ENCODE data around the gene RIMS4. TPM values are rescaled to one million over a fixed set of nuclear protein-coding genes. Genes with fewer than 3 reads are reported as not detected.

Gene RIMS4
- polyA plus RNA-seq, 2 donors, result 0.04 to 0.05 TPM

DNA sequence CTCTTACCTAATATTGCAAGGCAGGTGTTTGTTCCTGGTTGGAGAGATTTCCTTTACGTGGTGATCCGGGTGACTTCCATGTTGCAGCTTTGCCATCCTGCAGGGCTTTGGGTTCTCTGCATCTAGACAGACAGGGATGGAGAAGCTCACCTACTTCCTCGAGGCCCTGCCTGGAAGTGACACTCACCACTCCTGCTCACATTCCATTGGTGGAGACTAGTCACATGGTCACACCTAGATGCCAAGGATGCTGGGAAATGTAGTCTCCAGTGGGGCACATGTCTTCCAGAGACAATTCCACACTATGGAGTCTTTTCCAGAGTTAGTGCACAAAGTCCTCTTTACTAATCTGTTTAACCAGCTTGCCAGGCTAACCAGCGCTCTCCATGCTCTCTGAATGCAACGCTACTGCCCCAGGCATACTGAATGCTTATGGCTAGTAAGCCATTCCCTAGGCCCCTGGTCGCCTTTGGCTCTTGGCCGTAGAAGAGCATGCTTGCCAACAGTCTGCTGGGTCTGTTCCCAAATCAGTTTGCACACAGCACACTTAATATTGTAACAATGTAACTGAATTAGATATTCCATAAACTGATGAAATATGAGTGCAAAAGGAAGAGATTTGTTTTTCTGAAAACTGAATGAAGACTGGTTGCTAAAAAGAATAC lies 71.4 kb downstream of the RIMS4 start:
- Histone ChIP-seq H3K4me1 (ENCODE audit: control insufficient read depth in 2 of 2, insufficient read depth in 2 of 2, low read length in 1 of 2) (no peaks in the 10 kb centered on the region), H3K27me3 (ENCODE audit: control insufficient read depth in 1 of 2, insufficient read depth in 2 of 2, low read length in 2 of 2) (no peaks in the 10 kb centered on the region), H3K4me3 (ENCODE audit: low read depth in 1 of 2, low read length in 2 of 2) (no peak overlapping the region), H3K9me3 (ENCODE audit: control insufficient read depth in 2 of 2, insufficient read depth in 1 of 2, low read depth in 1 of 2, low read length in 1 of 2) (no peaks in the 10 kb centered on the region), H3K36me3 (ENCODE audit: control insufficient read depth in 2 of 2, insufficient read depth in 2 of 2, low read length in 1 of 2) (no peaks in the 10 kb centered on the region), H3K27ac (ENCODE audit: low read depth in 2 of 2, low read length in 1 of 2) (no peak overlapping the region)
- WGBS, 2 donors, result 64% methylated on average over 7 of the region's 7 CpGs

DNA sequence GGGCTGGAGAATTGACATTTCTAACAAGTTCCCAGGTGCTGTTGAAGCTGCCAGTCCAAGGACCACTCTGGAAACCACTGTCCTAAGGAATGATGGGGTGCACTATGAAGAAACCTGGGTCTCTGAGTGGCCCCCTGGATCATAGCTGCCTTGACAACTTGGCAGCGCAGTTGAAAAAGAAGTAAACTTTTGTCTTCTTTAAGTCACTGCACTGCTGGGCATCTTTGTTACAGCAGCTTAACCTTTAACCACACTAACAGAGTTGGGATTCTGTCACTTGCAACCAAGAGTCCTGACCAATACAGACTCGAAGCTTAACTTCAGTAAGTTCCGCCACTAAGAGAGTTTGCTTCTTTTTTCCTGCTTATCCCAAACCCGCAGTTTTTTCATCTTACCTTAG lies 73.2 kb downstream of the RIMS4 start:
- no peaks in the 10 kb centered on the region for H3K9me3 ChIP-seq (ENCODE audit: control insufficient read depth in 2 of 2, insufficient read depth in 1 of 2, low read depth in 1 of 2, low read length in 1 of 2)
- H3K4me3 ChIP-seq (ENCODE audit: low read depth in 1 of 2, low read length in 2 of 2), result no peak overlapping the region
- H3K27ac ChIP-seq (ENCODE audit: low read depth in 2 of 2, low read length in 1 of 2), result no peak overlapping the region
- WGBS, 2 donors, result 98% methylated on average over 4 of the region's 4 CpGs
- H3K27me3 ChIP-seq (ENCODE audit: control insufficient read depth in 1 of 2, insufficient read depth in 2 of 2, low read length in 2 of 2), result no peaks in the 10 kb centered on the region
- H3K36me3 ChIP-seq (ENCODE audit: control insufficient read depth in 2 of 2, insufficient read depth in 2 of 2, low read length in 1 of 2), result no peaks in the 10 kb centered on the region
- no peaks in the 10 kb centered on the region for H3K4me1 ChIP-seq (ENCODE audit: control insufficient read depth in 2 of 2, insufficient read depth in 2 of 2, low read length in 1 of 2)

DNA sequence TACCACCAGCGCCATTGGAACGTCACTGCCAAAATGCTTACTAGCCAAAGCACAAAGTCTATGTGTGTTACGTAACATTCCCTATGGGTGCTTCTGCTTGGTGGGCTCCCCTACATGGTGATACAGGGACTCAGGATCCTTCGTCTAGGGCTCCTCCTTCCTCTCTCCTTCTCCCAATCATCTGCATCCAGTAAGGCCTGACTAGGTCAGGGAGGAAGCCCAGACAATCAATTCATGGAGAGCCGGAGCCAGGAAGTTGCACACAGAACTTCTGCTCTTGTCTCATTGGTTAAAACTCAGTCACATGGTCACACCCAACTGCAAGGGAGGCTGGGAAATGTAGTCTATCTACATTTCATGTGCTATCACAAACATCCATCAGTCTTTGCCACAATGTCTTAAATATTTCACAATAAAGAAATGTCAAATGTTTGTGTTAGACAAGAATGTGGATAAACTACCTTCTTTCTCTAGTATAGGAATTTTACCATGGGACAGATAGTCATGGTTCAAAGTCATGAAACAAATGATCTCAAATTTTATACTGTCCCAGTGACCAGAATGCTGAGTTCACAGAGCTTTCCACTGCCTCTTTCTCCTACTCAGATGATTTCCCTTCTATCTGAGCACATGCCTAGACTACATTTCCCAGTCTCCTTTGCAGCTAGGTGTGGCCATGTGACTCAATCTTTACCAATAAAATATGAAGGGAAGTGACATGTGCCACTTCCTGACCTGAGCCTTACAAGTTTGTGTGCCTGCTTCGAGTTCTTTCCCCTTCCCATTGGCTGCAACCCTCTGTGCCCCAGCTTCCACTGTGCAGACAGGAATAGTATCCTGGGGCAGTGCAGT lies 74.0 kb downstream of the RIMS4 start:
- Histone ChIP-seq H3K27me3 (ENCODE audit: control insufficient read depth in 1 of 2, insufficient read depth in 2 of 2, low read length in 2 of 2) (no peaks in the 10 kb centered on the region), H3K4me1 (ENCODE audit: control insufficient read depth in 2 of 2, insufficient read depth in 2 of 2, low read length in 1 of 2) (no peaks in the 10 kb centered on the region), H3K27ac (ENCODE audit: low read depth in 2 of 2, low read length in 1 of 2) (no peak overlapping the region), H3K4me3 (ENCODE audit: low read depth in 1 of 2, low read length in 2 of 2) (no peak overlapping the region), H3K36me3 (ENCODE audit: control insufficient read depth in 2 of 2, insufficient read depth in 2 of 2, low read length in 1 of 2) (no peaks in the 10 kb centered on the region), H3K9me3 (ENCODE audit: control insufficient read depth in 2 of 2, insufficient read depth in 1 of 2, low read depth in 1 of 2, low read length in 1 of 2) (no peaks in the 10 kb centered on the region)
- WGBS, 2 donors, result 49 to 55% methylated on average over 6 of the region's 6 CpGs

DNA sequence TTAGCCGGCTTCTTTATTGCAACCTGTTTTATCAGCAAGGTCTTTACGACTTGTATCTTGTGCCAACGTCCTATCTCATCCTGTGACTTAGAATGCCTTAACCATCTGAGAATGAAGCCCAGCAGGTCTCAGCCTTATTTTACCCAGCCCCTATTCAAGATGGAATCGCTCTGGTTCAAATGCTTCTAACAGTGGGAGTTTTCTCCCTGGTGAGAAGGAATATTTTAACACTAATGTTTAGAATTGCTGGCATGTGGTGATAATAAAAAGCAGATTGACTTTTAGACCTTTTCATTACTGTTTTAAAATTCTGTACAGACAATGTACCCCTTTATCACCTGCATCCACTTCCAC lies 74.6 kb downstream of the RIMS4 start:
- Histone ChIP-seq H3K4me1 (ENCODE audit: control insufficient read depth in 2 of 2, insufficient read depth in 2 of 2, low read length in 1 of 2) (no peaks in the 10 kb centered on the region), H3K36me3 (ENCODE audit: control insufficient read depth in 2 of 2, insufficient read depth in 2 of 2, low read length in 1 of 2) (no peaks in the 10 kb centered on the region), H3K27ac (ENCODE audit: low read depth in 2 of 2, low read length in 1 of 2) (no peak overlapping the region), H3K27me3 (ENCODE audit: control insufficient read depth in 1 of 2, insufficient read depth in 2 of 2, low read length in 2 of 2) (no peaks in the 10 kb centered on the region), H3K4me3 (ENCODE audit: low read depth in 1 of 2, low read length in 2 of 2) (no peak overlapping the region), H3K9me3 (ENCODE audit: control insufficient read depth in 2 of 2, insufficient read depth in 1 of 2, low read depth in 1 of 2, low read length in 1 of 2) (no peaks in the 10 kb centered on the region)
- 84 to 93% methylated on average over 4 of the region's 4 CpGs for WGBS, 2 donors

DNA sequence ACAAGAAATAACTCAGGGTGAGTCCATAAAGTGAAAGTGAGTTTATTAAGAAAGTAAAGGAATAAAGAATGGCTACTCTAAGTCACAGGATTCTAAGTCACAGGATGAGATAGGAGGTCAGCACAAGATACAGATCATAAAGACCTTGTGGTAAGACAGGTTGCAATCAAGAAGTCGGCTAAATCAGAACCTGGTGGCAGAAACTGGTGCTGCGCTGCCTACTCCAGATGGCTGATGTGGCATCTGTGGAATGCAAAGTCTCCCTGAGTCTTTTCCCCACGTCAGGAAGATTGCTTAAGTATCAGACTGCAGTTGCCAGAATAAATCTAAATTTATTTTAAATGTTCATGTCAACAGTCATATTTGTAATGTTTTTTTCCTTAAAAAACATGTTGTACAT lies 75.4 kb downstream of the RIMS4 start:
- H3K4me1 ChIP-seq (ENCODE audit: control insufficient read depth in 2 of 2, insufficient read depth in 2 of 2, low read length in 1 of 2), result no peaks in the 10 kb centered on the region
- H3K27ac ChIP-seq (ENCODE audit: low read depth in 2 of 2, low read length in 1 of 2), result no peak overlapping the region
- 61 to 76% methylated on average over 3 of the region's 3 CpGs for WGBS, 2 donors
- no peak overlapping the region for H3K4me3 ChIP-seq (ENCODE audit: low read depth in 1 of 2, low read length in 2 of 2)
- no peaks in the 10 kb centered on the region for H3K27me3 ChIP-seq (ENCODE audit: control insufficient read depth in 1 of 2, insufficient read depth in 2 of 2, low read length in 2 of 2)
- H3K36me3 ChIP-seq (ENCODE audit: control insufficient read depth in 2 of 2, insufficient read depth in 2 of 2, low read length in 1 of 2), result no peaks in the 10 kb centered on the region
- no peaks in the 10 kb centered on the region for H3K9me3 ChIP-seq (ENCODE audit: control insufficient read depth in 2 of 2, insufficient read depth in 1 of 2, low read depth in 1 of 2, low read length in 1 of 2)

DNA sequence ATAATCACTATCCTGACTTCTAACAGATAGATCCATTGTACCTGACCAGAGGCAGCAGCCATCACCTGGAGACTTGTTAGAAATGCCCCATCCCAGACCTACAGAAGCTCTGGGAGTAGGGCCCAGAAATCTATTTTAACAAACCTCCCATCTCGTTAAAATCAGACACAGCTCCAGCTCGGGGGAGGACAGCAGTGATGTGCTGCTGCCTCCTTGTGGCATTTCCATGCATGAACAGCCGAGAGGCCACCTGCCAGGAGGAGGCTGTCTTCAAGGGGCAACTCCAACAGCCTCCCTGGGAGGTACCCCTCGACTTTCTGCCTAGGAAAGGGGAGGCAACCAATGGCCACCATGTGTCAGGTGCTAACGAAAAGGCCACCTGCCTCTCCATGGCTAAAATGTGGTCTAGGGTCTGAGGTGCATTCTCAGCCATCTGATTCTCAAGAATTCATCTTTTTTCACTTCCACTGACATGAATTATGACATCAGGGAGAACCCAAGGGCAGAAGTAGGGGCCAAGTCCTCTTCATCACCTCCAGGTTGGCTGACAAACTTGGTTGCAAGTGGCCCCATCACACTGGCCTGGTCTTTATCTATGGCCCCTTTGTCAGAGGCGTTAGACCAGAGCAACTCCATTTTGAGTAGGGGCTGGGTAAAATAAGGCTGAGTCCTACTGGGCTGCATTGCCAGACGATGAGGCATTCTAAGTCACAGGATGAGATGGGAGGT lies 76.8 kb downstream of the RIMS4 start:
- WGBS, 2 donors, result 25 to 27% methylated on average over 7 of the region's 7 CpGs
- Histone ChIP-seq H3K27me3 (ENCODE audit: control insufficient read depth in 1 of 2, insufficient read depth in 2 of 2, low read length in 2 of 2) (no peaks in the 10 kb centered on the region), H3K27ac (ENCODE audit: low read depth in 2 of 2, low read length in 1 of 2) (no peak overlapping the region), H3K4me3 (ENCODE audit: low read depth in 1 of 2, low read length in 2 of 2) (no peak overlapping the region), H3K9me3 (ENCODE audit: control insufficient read depth in 2 of 2, insufficient read depth in 1 of 2, low read depth in 1 of 2, low read length in 1 of 2) (no peaks in the 10 kb centered on the region), H3K4me1 (ENCODE audit: control insufficient read depth in 2 of 2, insufficient read depth in 2 of 2, low read length in 1 of 2) (peaks cover 2 to 3% of the 10 kb centered on the region in 2 donors), H3K36me3 (ENCODE audit: control insufficient read depth in 2 of 2, insufficient read depth in 2 of 2, low read length in 1 of 2) (no peaks in the 10 kb centered on the region)

DNA sequence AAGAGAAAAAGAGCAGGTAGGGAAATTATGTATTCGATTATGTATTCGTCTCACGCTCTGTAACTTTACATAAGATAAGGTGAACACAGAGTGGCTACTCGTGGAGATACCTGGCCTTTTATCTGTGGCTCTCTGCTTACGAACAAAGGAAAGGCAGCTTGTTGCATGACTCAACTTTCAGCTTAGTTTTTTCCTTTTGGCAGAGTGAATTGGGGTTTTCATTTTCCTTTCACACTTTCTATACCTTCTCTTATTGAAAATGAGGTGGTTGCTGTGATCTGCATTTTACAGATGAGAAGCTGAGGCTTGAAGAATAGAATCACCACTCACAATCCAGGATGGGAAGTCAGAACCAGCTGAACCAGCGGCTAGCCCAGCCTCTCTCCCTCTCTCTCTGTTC lies 78.0 kb downstream of the RIMS4 start:
- WGBS, 2 donors, result 41 to 67% methylated on average over 6 of the region's 6 CpGs
- H3K27ac ChIP-seq (ENCODE audit: low read depth in 2 of 2, low read length in 1 of 2), result no peak overlapping the region

DNA sequence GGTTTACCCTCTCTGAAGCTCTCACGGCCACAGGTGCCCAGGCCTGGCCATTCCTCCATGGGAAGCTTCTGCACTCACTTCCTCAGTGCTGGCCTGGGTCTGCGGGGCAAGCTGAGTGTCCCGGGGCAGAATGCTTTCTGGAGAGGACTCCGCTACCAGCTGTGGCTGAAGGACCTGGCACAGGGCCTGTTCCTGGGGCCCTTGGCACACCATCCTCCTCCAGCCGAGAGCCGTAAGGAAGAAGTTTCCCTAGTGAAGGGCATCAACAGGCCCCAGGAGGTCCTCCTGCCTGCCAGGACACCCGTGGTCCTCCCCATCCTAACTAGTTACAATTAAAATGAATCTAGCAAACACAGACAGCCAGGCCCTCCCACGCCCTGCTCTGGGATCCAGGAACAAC lies 78.7 kb downstream of the RIMS4 start:
- no peak overlapping the region for H3K27ac ChIP-seq (ENCODE audit: low read depth in 2 of 2, low read length in 1 of 2)
- H3K27me3 ChIP-seq (ENCODE audit: control insufficient read depth in 1 of 2, insufficient read depth in 2 of 2, low read length in 2 of 2), result no peaks in the 10 kb centered on the region
- H3K36me3 ChIP-seq (ENCODE audit: control insufficient read depth in 2 of 2, insufficient read depth in 2 of 2, low read length in 1 of 2), result no peaks in the 10 kb centered on the region
- no peak overlapping the region for H3K4me3 ChIP-seq (ENCODE audit: low read depth in 1 of 2, low read length in 2 of 2)
- peaks cover 2 to 3% of the 10 kb centered on the region in 2 donors for H3K4me1 ChIP-seq (ENCODE audit: control insufficient read depth in 2 of 2, insufficient read depth in 2 of 2, low read length in 1 of 2)
- no peaks in the 10 kb centered on the region for H3K9me3 ChIP-seq (ENCODE audit: control insufficient read depth in 2 of 2, insufficient read depth in 1 of 2, low read depth in 1 of 2, low read length in 1 of 2)
- WGBS, 2 donors, result 71 to 76% methylated on average over 8 of the region's 8 CpGs

More for the DNA sequence above, 78.0 kb downstream of the RIMS4 start:
- Histone ChIP-seq H3K27me3 (ENCODE audit: control insufficient read depth in 1 of 2, insufficient read depth in 2 of 2, low read length in 2 of 2) (no peaks in the 10 kb centered on the region), H3K9me3 (ENCODE audit: control insufficient read depth in 2 of 2, insufficient read depth in 1 of 2, low read depth in 1 of 2, low read length in 1 of 2) (no peaks in the 10 kb centered on the region), H3K36me3 (ENCODE audit: control insufficient read depth in 2 of 2, insufficient read depth in 2 of 2, low read length in 1 of 2) (no peaks in the 10 kb centered on the region), H3K4me1 (ENCODE audit: control insufficient read depth in 2 of 2, insufficient read depth in 2 of 2, low read length in 1 of 2) (peaks cover 2 to 3% of the 10 kb centered on the region in 2 donors), H3K4me3 (ENCODE audit: low read depth in 1 of 2, low read length in 2 of 2) (no peak overlapping the region)

DNA sequence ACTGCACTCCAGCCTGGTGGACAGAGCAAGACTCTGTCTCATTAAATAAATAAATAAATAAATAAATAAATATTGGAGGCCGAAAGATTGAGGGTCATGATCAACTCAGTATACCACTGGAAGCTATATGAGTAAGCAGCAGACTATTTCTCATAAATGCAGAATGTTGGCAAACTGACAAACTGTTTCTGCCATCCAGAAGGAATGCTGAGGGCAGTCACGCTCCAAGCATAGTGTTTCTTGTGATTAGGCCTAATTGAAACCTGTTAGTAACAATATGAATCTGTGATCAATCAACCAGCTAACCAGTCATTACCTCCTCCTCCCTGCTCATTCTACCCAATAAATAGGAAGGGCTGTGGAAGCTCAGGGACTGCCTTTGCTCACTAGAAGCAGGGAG lies 79.9 kb downstream of the RIMS4 start:
- H3K27me3 ChIP-seq (ENCODE audit: control insufficient read depth in 1 of 2, insufficient read depth in 2 of 2, low read length in 2 of 2), result no peaks in the 10 kb centered on the region
- H3K9me3 ChIP-seq (ENCODE audit: control insufficient read depth in 2 of 2, insufficient read depth in 1 of 2, low read depth in 1 of 2, low read length in 1 of 2), result no peaks in the 10 kb centered on the region
- H3K36me3 ChIP-seq (ENCODE audit: control insufficient read depth in 2 of 2, insufficient read depth in 2 of 2, low read length in 1 of 2), result no peaks in the 10 kb centered on the region
- H3K4me3 ChIP-seq (ENCODE audit: low read depth in 1 of 2, low read length in 2 of 2), result no peak overlapping the region
- 68 to 70% methylated on average over 2 of the region's 2 CpGs for WGBS, 2 donors
- peaks cover 2 to 3% of the 10 kb centered on the region in 2 donors for H3K4me1 ChIP-seq (ENCODE audit: control insufficient read depth in 2 of 2, insufficient read depth in 2 of 2, low read length in 1 of 2)
- no peak overlapping the region for H3K27ac ChIP-seq (ENCODE audit: low read depth in 2 of 2, low read length in 1 of 2)

Measured in esophagus (tissue), 2 donors.